K562 (cell line): Measurements from ENCODE around the gene FOXJ1. TPM values are rescaled to one million over a fixed set of nuclear protein-coding genes. Genes with fewer than 3 reads are reported as not detected.

Experiments used
- ATAC-seq: fragments of 200-7000 bp; cut with Tn5 transposase; 3 replicates; pipeline ENCODE4 v1.9.1; 2020; ENCODE audit warnings: moderate library complexity
- BruUV-seq: library from RNA; stranded (reverse); fragments of 400-500 nt; replicated peaks from 2 replicates; lab custom pipeline; 2021; lab: Mats Ljungman, UMichigan
- CTCF ChIA-PET: fragments of 300-600 bp; formaldehyde crosslinking; extraction: SDS; loops from one replicate; lab custom pipeline; 2021; ENCODE audit warnings: low intra/inter-chr PET ratio; lab: Yijun Ruan, JAX
- POLR2A ChIA-PET: fragments of 300-600, 350-650 bp; sonication (Branson Sonifier 250); formaldehyde crosslinking; extraction: SDS; loops from one replicate; lab custom pipeline; 2021; ENCODE audit warnings: antibody characterized with exemption, inconsistent platforms; lab: Yijun Ruan, JAX
- DNase-seq, 4 experiments: peaks; one replicate each; pipeline versions ENCODE4 v3.0.0 to v3.0.0-alpha.2; 2011 to 2018; ENCODE audit warnings: low spot score in 3 of 4, mixed read lengths in 3 of 4; ENCODE audit errors: extremely low read depth in 1 of 4
- FAIRE-seq: peaks from 2 replicates; lab custom pipeline; 2011; peaks lifted over from hg19 to GRCh38; lab: Jason Lieb, UNC
- H2AFZ ChIP-seq: 2 replicates; pipeline ENCODE4 v1.6.0; 2011; ENCODE audit warnings: low read depth, low read length, control low read depth, inconsistent platforms
- H3K27ac ChIP-seq: fragments of 200-600 bp; 3 replicates; pipeline ENCODE4 v1.8.0; 2011; ENCODE audit warnings: low read depth, mild to moderate bottlenecking, control low read depth, inconsistent platforms, low read length, moderate library complexity, mixed read lengths; ENCODE audit errors: extremely low read depth
- H3K27me3 ChIP-seq, 2 experiments: fragments of 300-600 bp in 1 of 2; 2 replicates in 1 of 2; 3 replicates in 1 of 2; pipeline versions ENCODE4 v1.6.0 to v1.8.0; 2011; ENCODE audit warnings: inconsistent platforms in 2 of 2, low read length in 2 of 2, mild to moderate bottlenecking in 1 of 2, mixed read lengths in 1 of 2, moderate library complexity in 1 of 2; ENCODE audit not compliant: control insufficient read depth in 2 of 2, insufficient read depth in 2 of 2
- H3K36me3 ChIP-seq: fragments of 300-600 bp; 3 replicates; pipeline ENCODE4 v1.8.0; 2011; ENCODE audit warnings: mild to moderate bottlenecking, low read length, inconsistent platforms; ENCODE audit not compliant: control insufficient read depth, insufficient read depth
- H3K4me1 ChIP-seq, 2 experiments: fragments of 200-600 bp in 1 of 2; replicated peaks in 1 of 2; 2 replicates in 1 of 2; 3 replicates in 1 of 2; pipeline versions ENCODE4 v1.5.1 to v1.8.0; 2011; ENCODE audit warnings: inconsistent platforms in 2 of 2, low read length in 2 of 2, mild to moderate bottlenecking in 1 of 2, mixed read lengths in 1 of 2, moderate library complexity in 1 of 2; ENCODE audit not compliant: control insufficient read depth in 2 of 2, insufficient read depth in 2 of 2
- H3K4me2 ChIP-seq: 2 replicates; pipeline ENCODE4 v1.6.1; 2011; ENCODE audit warnings: low read length, control low read depth, inconsistent platforms, mixed read lengths; ENCODE audit not compliant: insufficient read depth
- H3K4me3 ChIP-seq: fragments of 200-600 bp; sonication (generic), shearing (Covaris generic); 2 replicates; pipeline ENCODE4 v1.5.1; 2016; ENCODE audit warnings: control low read depth, inconsistent platforms
- H3K79me2 ChIP-seq: fragments of 200-600 bp; 3 replicates; pipeline ENCODE4 v1.8.0; 2011; ENCODE audit warnings: low read length, inconsistent platforms; ENCODE audit not compliant: control insufficient read depth, insufficient read depth
- H3K9ac ChIP-seq, 2 experiments: 2 replicates each; pipeline versions ENCODE4 v1.6.0 to v1.6.1; 2011; ENCODE audit warnings: low read depth in 2 of 2, low read length in 2 of 2, control low read depth in 1 of 2, inconsistent platforms in 1 of 2, mild to moderate bottlenecking in 1 of 2, mixed read lengths in 1 of 2; ENCODE audit not compliant: insufficient read depth in 1 of 2
- H3K9me1 ChIP-seq: one replicate; pipeline ENCODE4 v1.6.0; 2011; ENCODE audit warnings: inconsistent platforms, mild to moderate bottlenecking, low read length, moderate library complexity; ENCODE audit not compliant: control insufficient read depth, insufficient read depth
- H3K9me3 ChIP-seq: replicated peaks from 2 replicates; pipeline ENCODE4 v1.5.1; 2011; ENCODE audit warnings: low read depth, low read length, inconsistent platforms; ENCODE audit not compliant: control insufficient read depth, insufficient read depth
- H4K20me1 ChIP-seq: replicated peaks from 2 replicates; pipeline ENCODE4 v1.6.1; 2011; ENCODE audit warnings: low read length, inconsistent platforms, mixed read lengths; ENCODE audit not compliant: control insufficient read depth, insufficient read depth
- RFX1 ChIP-seq: fragments of 450-650 bp; IDR thresholded peaks from 2 replicates; pipeline ENCODE4 v1.6.1; 2016; ENCODE audit warnings: mild to moderate bottlenecking, moderate library complexity
- ZNF146 ChIP-seq: IDR thresholded peaks from one replicate; pipeline ENCODE4 v1.6.1; 2018; ENCODE audit warnings: missing compliant biosample characterization; ENCODE audit not compliant: unreplicated experiment
- ZNF274 ChIP-seq: IDR thresholded peaks from 2 replicates; pipeline ENCODE4 v1.6.1; 2011; ENCODE audit warnings: low read depth, mild to moderate bottlenecking, low read length, moderate library complexity, borderline replicate concordance
- WGBS: fragments of 100-300 bp; shearing (Covaris generic); methylation state at CpG from one replicate; pipeline ENCODE4 v1.1.6; 2016; ENCODE audit warnings: low coverage, mixed read lengths; ENCODE audit not compliant: insufficient coverage; ENCODE audit errors: missing lambda C conversion rate; 5-methylcytosine and 5-hydroxymethylcytosine counted together
- in situ Hi-C: fragments of 300-500 bp; cut with MboI; formaldehyde crosslinking; loops from 4 replicates; pipeline ENCODE4 v1.15.0; 2018; ENCODE audit warnings: inconsistent platforms, mixed read lengths
- intact Hi-C: fragments of 100-400 bp; cut with micrococcal nuclease; formaldehyde crosslinking; loops from 2 replicates; pipeline ENCODE4 v1.14.2; 2022
- polyA plus RNA-seq, 8 experiments: library from polyadenylated mRNA; depleted of rRNA in 4 of 8; stranded (reverse) in 5 of 8; unstranded in 3 of 8; fragments of >200 nt; fragmentation: Nextera tagmentation in 2 of 8; fragmentation: Illumina TruSeq in 1 of 8; extraction: Ambion mirVana in 2 of 8; extraction: Trizol in 1 of 8; gene quantifications; 2 replicates each; pipeline versions ENCODE4 v1.2.1 to v1.2.3, GENCODE V29; 2011 to 2014; ENCODE audit warnings: inconsistent platforms in 1 of 8, missing spikeins in 1 of 8
- total RNA-seq, 7 experiments: library from RNA; depleted of rRNA in 6 of 7; stranded (reverse); fragments of >200 nt in 6 of 7; fragmentation: Illumina TruSeq in 2 of 7; extraction: Trizol in 2 of 7; gene quantifications; 2 replicates each; pipeline versions ENCODE4 v1.2.1 to v1.2.3, GENCODE V29; 2011 to 2021; ENCODE audit warnings: low replicate concordance in 1 of 7
- TF ChIP-seq, protein P1 (sequence below), 3 experiments: fragments of 200-800 bp in 1 of 3; sonication (Bioruptor generic) in 1 of 3; sonication (generic) in 1 of 3; formaldehyde crosslinking in 1 of 3; IDR thresholded peaks; 2 replicates each; pipeline versions ENCODE4 v1.6.1 to v1.8.0; 2016 to 2022; ENCODE audit warnings: mild to moderate bottlenecking in 2 of 3, missing compliant biosample characterization in 2 of 3, missing genetic modification characterization in 2 of 3, missing genetic modification reagents in 1 of 3

The FOXJ1 gene
- total and polyA plus RNA-seq, 9 of the 15 experiments (the other 6 are each of a cell fraction or from before 2014, with no cell fraction given) = 0.07 TPM; not detected in 8

DNA sequence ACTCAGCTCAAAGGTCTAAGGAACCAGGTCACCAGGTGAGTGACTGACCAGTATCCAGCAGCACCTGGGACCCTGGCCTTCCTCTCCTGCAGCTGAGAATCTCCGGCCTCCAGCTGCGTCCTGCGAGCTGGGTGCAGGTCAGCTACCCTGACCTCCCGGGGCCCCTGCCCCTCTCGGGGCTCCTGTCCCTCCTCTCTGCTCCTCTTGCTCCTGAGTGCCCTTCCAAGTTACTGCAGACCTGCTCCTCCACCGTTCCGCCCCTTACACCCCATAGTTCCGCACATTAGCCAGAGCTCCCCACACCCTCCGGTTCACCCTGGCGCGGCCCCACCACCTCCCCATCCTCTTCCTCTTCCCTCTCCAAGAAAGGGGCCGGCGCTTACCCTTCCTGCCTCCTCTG, 10.6 kb downstream of the FOXJ1 start:
- intact Hi-C loops = no loop called here
- peak overlapping the region in 1 of 2 experiments; percentile 45; a peak in 1 of 4 replicates for H3K9ac ChIP-seq
- DNase-seq = no peak
- H3K9me1 ChIP-seq = no peaks in the 10 kb centered on the region
- H3K9me3 ChIP-seq = no peaks in the 10 kb centered on the region
- H2AFZ ChIP-seq = no peak overlapping the region
- no peak overlapping the region for H3K4me3 ChIP-seq
- ATAC-seq = no peak
- no peaks in the 10 kb centered on the region for H4K20me1 ChIP-seq
- in situ Hi-C loops = no loop called here
- 12% methylated on average over 11 of the region's 13 CpGs for WGBS
- BruUV-seq = no TSS peak
- peaks cover 32 to 49% of the 10 kb centered on the region in 2 experiments; a peak in 4 of 5 replicates for H3K27me3 ChIP-seq
- no peak overlapping the region for H3K27ac ChIP-seq
- TF ChIP-seq, protein P1, sequence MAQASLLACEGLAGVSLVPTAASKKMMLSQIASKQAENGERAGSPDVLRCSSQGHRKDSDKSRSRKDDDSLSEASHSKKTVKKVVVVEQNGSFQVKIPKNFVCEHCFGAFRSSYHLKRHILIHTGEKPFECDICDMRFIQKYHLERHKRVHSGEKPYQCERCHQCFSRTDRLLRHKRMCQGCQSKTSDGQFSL (CRISPR knock-in tag; IDR thresholded peaks at IDR 0.05) = peak; percentile 27; the same call in 1 of the 2 replicates
- TF ChIP-seq, protein P1 (tag; IDR thresholded peaks at IDR 0.05) = no peak
- TF ChIP-seq RFX1 = no peak
- TF ChIP-seq, all 486 proteins: peak for 1
- no peaks in the 10 kb centered on the region for H3K79me2 ChIP-seq
- ChIA-PET CTCF (no interaction called here), POLR2A (interaction anchor here (0.6 to 1.9 kb wide), 10 partner anchors 11 to 347 kb away, joined by 3 to 6 read pairs (median 4); no protein-coding TSS in a partner anchor)
- FAIRE-seq = no peak
- H3K4me1 ChIP-seq = peaks cover 0 to 31% of the 10 kb centered on the region in 2 experiments; a peak in 2 of 5 replicates
- H3K36me3 ChIP-seq = no peaks in the 10 kb centered on the region
- no peak overlapping the region for H3K4me2 ChIP-seq

DNA sequence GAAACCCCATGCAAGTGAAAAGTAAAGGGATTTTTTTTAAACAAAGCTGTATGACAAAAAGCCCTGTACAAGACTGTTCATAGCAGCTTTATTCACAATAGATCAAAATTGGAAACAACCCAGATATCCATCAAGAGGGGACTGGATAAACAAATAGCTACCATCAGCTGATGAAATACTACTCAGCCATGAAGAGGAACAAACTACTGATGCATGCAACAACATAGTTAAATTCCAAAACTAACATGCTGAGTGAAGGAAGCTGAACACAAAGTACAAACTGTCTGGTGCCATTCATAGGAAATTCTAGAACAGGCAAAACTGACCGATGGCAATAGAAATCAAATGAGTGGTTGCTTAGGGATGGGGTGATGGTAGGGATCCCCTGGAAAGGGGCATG, 15.1 kb downstream of the FOXJ1 start:
- DNase-seq (no peak), FAIRE-seq (no peak), ATAC-seq (no peak)
- in situ Hi-C loops (loop anchor here (5.0 kb wide), 1 partner anchor 166 kb away; no protein-coding TSS in a partner anchor), intact Hi-C loops (no loop called here)
- Histone ChIP-seq H3K9ac (no peak overlapping the region), H3K4me2 (no peak overlapping the region), H3K9me3 (no peaks in the 10 kb centered on the region), H3K4me3 (no peak overlapping the region), H3K79me2 (no peaks in the 10 kb centered on the region), H2AFZ (no peak overlapping the region), H3K36me3 (no peaks in the 10 kb centered on the region), H3K27me3 (peaks cover 4 to 10% of the 10 kb centered on the region in 2 experiments; a peak in 4 of 5 replicates), H3K9me1 (peaks cover under 1% of the 10 kb centered on the region), H4K20me1 (no peaks in the 10 kb centered on the region), H3K4me1 (peaks cover under 1 to 24% of the 10 kb centered on the region in 2 experiments; a peak in 4 of 5 replicates), H3K27ac (no peak overlapping the region)
- BruUV-seq = no TSS peak
- 39% methylated on average over 1 of the region's 1 CpG for WGBS
- CTCF ChIA-PET = interaction anchor here (6.9 kb wide), 1 partner anchor 154 kb away, joined by 89 read pairs; no protein-coding TSS in a partner anchor
- no peak for TF ChIP-seq ZNF274
- peak; percentile 89 for TF ChIP-seq ZNF146
- POLR2A ChIA-PET = interaction anchor here (0.7 to 11.3 kb wide), 4 partner anchors 18 to 145 kb away, joined by 3 to 157 read pairs (median 4); no protein-coding TSS in a partner anchor
